Measurements from ENCODE around the gene P3H3. TPM values are rescaled to one million over a fixed set of nuclear protein-coding genes. Genes with fewer than 3 reads are reported as not detected.

The P3H3 gene
- total and polyA plus RNA-seq, 9 of the 15 experiments (the other 6 are each of a cell fraction or from before 2014, with no cell fraction given), result 0.03 to 15.0 (median 4.8) TPM

DNA sequence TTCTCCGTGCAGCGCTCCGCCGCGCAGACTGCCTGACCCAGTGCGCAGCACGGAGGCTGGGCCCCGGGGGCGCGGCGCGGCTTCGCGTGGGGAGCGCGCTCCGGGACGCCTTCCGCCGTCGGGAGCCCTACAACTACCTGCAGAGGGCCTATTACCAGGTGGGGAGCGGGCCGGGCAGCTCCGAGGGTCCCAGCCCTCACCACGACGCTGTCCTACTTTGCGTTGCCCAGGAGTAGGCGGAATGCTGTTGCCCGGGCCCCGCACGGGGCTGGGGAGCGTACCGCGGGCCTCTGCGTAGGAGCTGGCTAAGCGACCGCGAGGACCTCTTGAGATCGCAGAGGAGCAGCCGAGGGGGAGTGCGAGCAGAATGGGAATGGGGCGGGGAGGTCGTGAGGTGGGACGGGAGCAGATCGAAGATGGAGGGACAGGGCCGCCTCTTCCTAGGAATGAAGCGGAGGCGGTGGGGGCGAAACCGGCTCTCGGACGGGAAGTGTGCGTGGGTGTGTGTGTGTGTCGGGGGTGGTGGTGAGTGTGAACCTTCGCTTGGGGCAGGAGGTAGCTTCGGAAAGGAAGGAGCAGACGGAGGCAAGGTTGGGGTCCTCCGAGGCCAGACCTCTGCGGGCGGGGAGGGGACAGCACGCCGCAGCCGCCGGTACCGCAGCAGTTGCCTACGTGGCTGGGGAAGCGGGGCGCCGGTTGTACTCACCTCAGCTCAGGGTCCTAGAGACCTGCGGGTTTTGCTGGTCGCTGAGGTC, 751 bp downstream of the P3H3 start:
- H3K4me1 ChIP-seq (replicated peaks in 1 of 2; ENCODE audit: control insufficient read depth in 2 of 2, insufficient read depth in 2 of 2, low read length in 2 of 2), result peaks cover 11 to 54% of the 10 kb centered on the region in 2 experiments; a peak in 4 of 5 replicates
- ATAC-seq (peak; percentile 68), DNase-seq (ENCODE audit: extremely low read depth in 1 of 4, low spot score in 3 of 4) (peak; percentile 49 to 72 (median 60)), FAIRE-seq (peak; percentile 15)
- peak overlapping the region; percentile 91 for H3K27ac ChIP-seq (ENCODE audit: extremely low read depth, low read depth, low read length)
- H2AFZ ChIP-seq (ENCODE audit: low read depth, low read length), result peak overlapping the region; percentile 91
- intact Hi-C loops (cut with micrococcal nuclease) (loop anchor here (5.0 to 10.0 kb wide), 3 partner anchors 52 to 274 kb away; partner anchors contain the start of gene IFFO1), in situ Hi-C loops (cut with MboI) (no loop called here)
- WGBS (ENCODE audit: insufficient coverage, low coverage, missing lambda C conversion rate), result under 1% methylated on average over 44 of the region's 71 CpGs
- H3K36me3 ChIP-seq (ENCODE audit: control insufficient read depth, insufficient read depth, low read length), result peaks cover 35% of the 10 kb centered on the region; the same call in 1 of the 3 replicates
- POLR2A ChIA-PET, result interaction anchor here (0.6 to 3.2 kb wide), 14 partner anchors 11 to 277 kb away, joined by 3 to 13 read pairs (median 4); partner anchors contain the start of genes COPS7A, MLF2 and PTMS
- no peaks in the 10 kb centered on the region for H3K9me1 ChIP-seq (ENCODE audit: control insufficient read depth, insufficient read depth, low read length)
- H3K4me2 ChIP-seq (ENCODE audit: insufficient read depth, low read length), result peak overlapping the region; percentile 87
- CTCF ChIA-PET (ENCODE audit: low intra/inter-chr PET ratio), result interaction anchor here (0.6 kb wide), 1 partner anchor 97 kb away, joined by 3 read pairs; no protein-coding TSS in a partner anchor
- H3K27me3 ChIP-seq (ENCODE audit: control insufficient read depth in 2 of 2, insufficient read depth in 2 of 2, low read length in 2 of 2), result peaks cover 0 to 2% of the 10 kb centered on the region in 2 experiments; a peak in 2 of 5 replicates
- H3K4me3 ChIP-seq, result peak overlapping the region; percentile 73
- H3K9me3 ChIP-seq (replicated peaks; ENCODE audit: control insufficient read depth, insufficient read depth, low read depth, low read length), result no peaks in the 10 kb centered on the region
- peaks cover 24% of the 10 kb centered on the region for H3K79me2 ChIP-seq (ENCODE audit: control insufficient read depth, insufficient read depth, low read length)
- BruUV-seq (replicated peaks), result TSS peak; percentile 74
- H3K9ac ChIP-seq (ENCODE audit: insufficient read depth in 1 of 2, low read depth in 2 of 2, low read length in 2 of 2), result peak overlapping the region; percentile 91 to 97
- no peaks in the 10 kb centered on the region for H4K20me1 ChIP-seq (replicated peaks; ENCODE audit: control insufficient read depth, insufficient read depth, low read length)
- no peak for TF ChIP-seq CEBPB (tag; IDR thresholded peaks at IDR 0.05)
- TF ChIP-seq OTX1 (CRISPR knock-in tag; IDR thresholded peaks at IDR 0.05), result 0 out of 2 replicates have a peak, but pooled peaks have one; percentile 1
- TF ChIP-seq ZNF197 (CRISPR knock-in tag; IDR thresholded peaks at IDR 0.05; ENCODE audit: low read depth), result no peak
- TF ChIP-seq THRAP3 (IDR thresholded peaks at IDR 0.05; ENCODE audit: borderline replicate concordance), result no peak
- TF ChIP-seq FOXJ2 (tag; IDR thresholded peaks at IDR 0.05), result no peak
- no peak for TF ChIP-seq ZNF79 (CRISPR knock-in tag; IDR thresholded peaks at IDR 0.05; ENCODE audit: low read depth)
- TF ChIP-seq EP400 (IDR thresholded peaks at IDR 0.05), result peak; percentile 88
- TF ChIP-seq HDAC1 (IDR thresholded peaks at IDR 0.05), result peak in 1 of 2 experiments; percentile 52; a peak in 1 of 4 replicates
- TF ChIP-seq ZFX (CRISPR knock-in tag; IDR thresholded peaks at IDR 0.05), result peak; percentile 84
- TF ChIP-seq CBX5 (IDR thresholded peaks at IDR 0.05; ENCODE audit: borderline replicate concordance, low read depth), result no peak
- TF ChIP-seq FOXA1 (IDR thresholded peaks at IDR 0.05; ENCODE audit: borderline replicate concordance), result no peak
- TF ChIP-seq POLR2B (IDR thresholded peaks at IDR 0.05; ENCODE audit: low read depth, partially characterized antibody), result peak; percentile 53
- no peak for TF ChIP-seq BRD9 (IDR thresholded peaks at IDR 0.05; ENCODE audit: low read depth, partially characterized antibody)
- TF ChIP-seq, protein P1, sequence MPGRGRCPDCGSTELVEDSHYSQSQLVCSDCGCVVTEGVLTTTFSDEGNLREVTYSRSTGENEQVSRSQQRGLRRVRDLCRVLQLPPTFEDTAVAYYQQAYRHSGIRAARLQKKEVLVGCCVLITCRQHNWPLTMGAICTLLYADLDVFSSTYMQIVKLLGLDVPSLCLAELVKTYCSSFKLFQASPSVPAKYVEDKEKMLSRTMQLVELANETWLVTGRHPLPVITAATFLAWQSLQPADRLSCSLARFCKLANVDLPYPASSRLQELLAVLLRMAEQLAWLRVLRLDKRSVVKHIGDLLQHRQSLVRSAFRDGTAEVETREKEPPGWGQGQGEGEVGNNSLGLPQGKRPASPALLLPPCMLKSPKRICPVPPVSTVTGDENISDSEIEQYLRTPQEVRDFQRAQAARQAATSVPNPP (IDR thresholded peaks at IDR 0.05; ENCODE audit: borderline replicate concordance, insufficient read depth, insufficient read length), result no peak
- no peak for TF ChIP-seq KAT8 (IDR thresholded peaks at IDR 0.05; ENCODE audit: low read depth)
- TF ChIP-seq NFRKB (IDR thresholded peaks at IDR 0.05; ENCODE audit: low read depth), result peak; percentile 75
- no peak for TF ChIP-seq ZSCAN29 (IDR thresholded peaks at IDR 0.05)
- peak; percentile 31; the same call in 1 of the 2 replicates for TF ChIP-seq CREM (IDR thresholded peaks at IDR 0.05; ENCODE audit: low read depth)
- no peak; a peak in 1 of 4 replicates for TF ChIP-seq NONO (IDR thresholded peaks at IDR 0.05; ENCODE audit: low read depth in 2 of 2, low read length in 1 of 2)
- peak; percentile 25; the same call in 1 of the 2 replicates for TF ChIP-seq L3MBTL2 (IDR thresholded peaks at IDR 0.05)
- 0 out of 2 replicates have a peak, but pooled peaks have one; percentile 22 for TF ChIP-seq PHF21A (IDR thresholded peaks at IDR 0.05; ENCODE audit: borderline replicate concordance, low read depth)
- TF ChIP-seq ZKSCAN3 (CRISPR knock-in tag; IDR thresholded peaks at IDR 0.05), result no peak
- TF ChIP-seq TEAD2 (tag; IDR thresholded peaks at IDR 0.05), result no peak

Data from K562 (cell line).